ENCODE measurements around the gene OR2T12.
"Not testable (repeated sequence)": the region's sequence is repeated elsewhere in the genome, so short reads cannot be mapped to it uniquely, and the experiment has no call there.

OR2T12 gene

DNA sequence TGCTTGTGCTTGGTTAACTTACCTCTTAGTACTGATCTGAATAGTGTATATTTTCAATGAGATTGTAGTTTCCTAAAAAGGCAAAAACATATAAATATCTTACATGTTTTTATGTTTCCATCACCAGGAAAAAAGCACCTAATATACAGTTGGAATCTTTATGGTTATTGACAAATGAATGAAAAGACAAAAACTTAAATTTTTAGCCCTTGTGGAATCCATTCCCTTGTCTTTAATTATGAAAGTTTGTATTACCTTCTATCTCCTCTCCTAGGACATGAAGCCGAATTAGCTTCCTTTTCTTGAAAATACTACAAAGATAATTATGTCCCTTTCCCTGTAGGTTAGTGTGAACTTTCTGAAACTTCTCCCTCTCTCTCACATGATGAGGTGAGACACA lies at the start of gene OR2T12:
Gene OR2T12 (minus strand): TSS at position 101 of the 400 bp plus-strand sequence. CDS start 7,846 bp downstream, outside the sequence.
- DNase-seq: no peak

DNA sequence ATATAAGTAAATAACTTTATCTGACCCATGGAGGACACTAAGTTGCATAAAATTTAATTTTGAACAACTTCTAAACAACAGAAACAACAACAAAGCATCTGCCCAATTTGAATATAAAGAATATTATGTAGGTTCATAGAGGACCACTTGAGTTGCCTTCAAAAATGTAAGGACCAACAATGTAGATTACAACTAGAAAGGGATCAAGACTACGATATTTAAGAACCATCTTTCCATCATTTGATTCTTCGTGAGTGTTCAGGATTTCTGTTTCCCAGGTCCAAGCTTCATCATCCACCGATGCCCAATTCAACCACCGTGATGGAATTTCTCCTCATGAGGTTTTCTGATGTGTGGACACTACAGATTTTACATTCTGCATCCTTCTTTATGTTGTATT lies 45.3 kb upstream of the OR2T12 start, which contains the start of gene OR14C36:
Gene OR14C36 (plus strand): TSS at position 301 of the 400 bp plus-strand sequence. CDS start 0 bp downstream, at position 301.
- no peak for DNase-seq

GRCh38 chr1:248343451-248343850 lies 40.2 kb upstream of the OR2T12 start:
- DNase-seq: no peak

GRCh38 chr1:248324468-248324867 lies 21.2 kb upstream of the OR2T12 start, which contains the start of gene OR2M7:
Gene OR2M7, minus strand, starts transcription at chr1:248324568. Its CDS starts 0 bp downstream, at chr1:248324568.
- DNase-seq: no peak

DNA sequence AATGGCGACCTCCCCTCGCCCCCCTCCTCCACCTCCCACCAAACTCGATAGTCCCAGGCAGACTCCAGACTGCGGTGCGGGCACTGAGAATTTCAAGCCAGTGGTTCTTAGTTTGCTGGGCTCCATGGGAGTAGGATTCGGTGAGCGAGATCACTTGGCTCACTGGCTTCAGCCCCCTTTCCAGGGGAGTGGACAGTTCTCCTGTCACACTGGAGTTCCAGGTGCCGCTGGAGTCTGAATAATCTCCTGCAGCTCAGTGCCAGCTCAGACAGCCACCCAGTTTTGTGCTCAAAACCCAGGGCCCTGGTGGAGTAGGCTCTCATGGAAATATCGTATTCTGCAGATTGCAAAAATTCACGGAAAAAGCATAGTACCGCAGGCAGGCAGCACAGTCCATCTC lies 13.6 kb upstream of the OR2T12 start:
- no peak for DNase-seq

- DNase-seq: not testable (repeated sequence)
Observed at GRCh38 chr1:248306740-248307139, 3.5 kb upstream of the OR2T12 start.

DNA sequence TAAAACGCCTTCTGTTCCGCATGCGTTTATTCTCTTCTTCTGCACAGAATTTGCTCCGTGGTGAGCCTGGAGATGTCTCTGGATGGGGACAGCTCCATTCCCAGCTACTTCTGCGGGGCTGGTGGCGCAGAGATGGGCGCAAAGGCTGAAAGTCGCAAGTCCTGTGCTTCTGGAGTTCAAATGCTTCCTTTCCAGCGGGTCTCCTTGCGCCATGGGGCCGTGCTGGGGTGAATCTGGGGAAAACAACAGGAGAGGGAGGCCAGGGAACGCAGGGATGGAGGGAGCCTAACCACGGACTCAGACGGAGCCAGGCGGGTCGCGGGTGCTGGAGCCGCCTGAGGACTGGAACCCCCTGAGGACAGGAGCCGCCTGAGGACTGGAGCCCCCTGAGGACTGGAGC lies 2.9 kb upstream of the OR2T12 start:
- DNase-seq: no peak

DNA sequence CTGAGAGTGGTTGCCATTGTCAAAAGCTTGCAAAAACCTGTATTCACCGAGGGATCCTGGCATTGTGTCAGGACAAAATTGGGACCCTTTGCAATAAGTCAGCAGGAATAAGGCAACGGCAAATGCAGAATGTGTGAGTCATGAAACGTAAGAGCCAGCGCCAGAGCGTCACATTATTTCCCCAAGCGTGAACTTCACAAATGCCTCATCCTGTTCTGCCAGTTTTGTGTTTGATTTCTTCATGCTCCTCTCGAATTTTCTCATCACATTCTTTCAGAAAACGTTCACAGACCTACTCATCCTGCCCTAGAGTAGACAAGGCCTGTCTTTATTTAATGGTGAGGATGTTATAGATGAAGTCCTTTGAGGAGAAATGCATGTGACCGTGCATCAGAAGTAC lies 2.4 kb upstream of the OR2T12 start:
- DNase-seq: not testable (repeated sequence)

DNA sequence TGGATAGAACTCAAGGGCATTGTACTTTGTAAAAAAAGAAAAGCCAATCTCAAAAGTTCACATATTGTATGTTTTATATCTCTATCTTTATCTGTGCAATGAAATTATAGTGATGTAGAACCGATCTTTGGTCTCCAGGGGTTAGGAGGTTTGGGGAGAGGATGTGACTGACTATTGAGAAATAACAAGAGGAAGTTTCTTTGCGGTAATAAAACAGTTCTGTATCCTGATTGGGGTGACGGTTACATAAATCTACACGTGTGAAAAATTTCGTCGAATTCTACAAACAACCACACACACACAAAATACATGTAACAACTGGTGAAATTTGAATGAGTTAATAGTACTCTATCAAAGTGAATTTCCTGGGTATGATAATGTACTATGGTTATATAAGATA lies 14.8 kb downstream of the OR2T12 start:
- no peak for DNase-seq

GRCh38 chr1:248277876-248278275 lies 25.3 kb downstream of the OR2T12 start, which contains the start of gene OR2T33:
Gene OR2T33, minus strand, starts transcription at chr1:248277976. Its CDS starts 4,162 bp downstream, at chr1:248273814.
- no peak for DNase-seq

DNA sequence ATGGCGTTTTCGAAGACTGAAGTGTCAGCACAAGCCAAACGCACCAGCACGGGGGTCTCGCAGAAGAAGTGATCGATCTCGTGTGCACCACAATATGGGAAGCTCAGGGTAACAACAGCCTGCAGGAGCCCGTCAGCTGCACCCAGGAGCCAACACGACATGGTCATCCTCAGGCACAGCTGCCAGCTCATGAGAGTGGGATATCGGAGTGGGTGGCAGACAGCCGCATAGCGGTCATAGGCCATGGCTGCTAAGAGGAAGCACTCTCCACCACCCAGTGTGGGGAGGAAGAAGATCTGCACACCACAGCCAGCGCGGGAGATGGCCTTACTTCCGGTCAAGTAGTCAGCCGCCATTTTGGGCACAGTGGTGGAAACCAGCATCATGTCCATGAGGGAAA lies 30.0 kb downstream of the OR2T12 start:
- DNase-seq: not testable (repeated sequence)

DNA sequence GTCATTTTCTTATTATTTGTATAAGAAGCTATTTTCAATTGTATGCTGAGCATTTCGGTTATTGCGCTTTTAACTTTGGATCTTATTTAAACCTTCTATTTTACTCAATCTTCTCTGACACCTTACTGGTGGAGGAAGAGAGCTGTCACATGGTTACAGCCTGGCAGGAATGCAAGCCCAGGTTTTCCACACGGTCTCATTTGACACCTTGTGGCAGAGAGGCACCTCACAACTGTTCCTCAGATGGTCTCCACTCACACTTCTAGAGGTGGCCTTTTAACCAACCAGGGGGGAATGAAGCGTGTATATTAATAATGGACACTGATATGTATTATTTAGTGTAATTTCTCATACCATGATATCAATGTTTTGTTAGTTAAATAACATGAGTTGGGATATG lies 35.0 kb downstream of the OR2T12 start:
- no peak for DNase-seq

DNA sequence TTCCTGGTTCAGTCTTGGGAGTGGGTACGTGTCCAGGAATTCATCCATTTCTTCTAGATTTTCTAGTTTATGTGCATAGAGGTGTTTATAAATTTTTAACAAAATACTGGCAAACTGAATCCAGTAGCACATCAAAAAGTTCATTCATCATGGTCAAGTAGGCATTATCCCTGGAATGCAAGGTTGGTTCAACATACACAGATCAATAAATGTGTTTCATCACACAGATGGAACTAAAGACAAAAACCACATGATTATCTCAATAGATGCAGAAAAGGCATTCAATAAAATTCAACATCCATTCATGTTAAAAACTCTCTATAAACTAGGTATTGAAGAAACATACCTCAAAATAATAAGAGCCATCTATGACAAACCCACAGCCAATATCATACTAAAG lies 43.9 kb downstream of the OR2T12 start:
- not testable (repeated sequence) for DNase-seq

- peak; percentile 11 for DNase-seq
Observed at GRCh38 chr1:248243204-248243603, 60.0 kb downstream of the OR2T12 start.
